ENCODE results near the gene ABCA4.
"Not testable (repeated sequence)": the region's sequence is repeated elsewhere in the genome, so short reads cannot be mapped to it uniquely, and the experiment has no call there.

Gene ABCA4

GRCh38 chr1:93992190-93992589 is 128.8 kb downstream of the ABCA4 start:
- in situ Hi-C loops (cut with MboI; ENCODE audit: low sequenced_read_pairs): no loop called here

- in situ Hi-C loops (cut with MboI; ENCODE audit: low sequenced_read_pairs): no loop called here
Measured at GRCh38 chr1:93991271-93991670, 129.7 kb downstream of the ABCA4 start.

GRCh38 chr1:93990477-93990876 is 130.5 kb downstream of the ABCA4 start:
- in situ Hi-C loops (cut with MboI; ENCODE audit: low sequenced_read_pairs): not testable (repeated sequence)

- in situ Hi-C loops (cut with MboI; ENCODE audit: low sequenced_read_pairs): no loop called here
Measured at GRCh38 chr1:93990010-93990409, 130.9 kb downstream of the ABCA4 start.

- in situ Hi-C loops (cut with MboI; ENCODE audit: low sequenced_read_pairs): no loop called here
Measured at GRCh38 chr1:93989601-93990000, 131.3 kb downstream of the ABCA4 start.

- in situ Hi-C loops (cut with MboI; ENCODE audit: low sequenced_read_pairs): no loop called here
Measured at GRCh38 chr1:93988634-93989350, 132.2 kb downstream of the ABCA4 start.

GRCh38 chr1:93981274-93981667 is 139.7 kb downstream of the ABCA4 start:
- in situ Hi-C loops (cut with MboI; ENCODE audit: low sequenced_read_pairs): no loop called here

- in situ Hi-C loops (cut with MboI; ENCODE audit: low sequenced_read_pairs): no loop called here
Measured at GRCh38 chr1:93980320-93981273, 140.4 kb downstream of the ABCA4 start.

- in situ Hi-C loops (cut with MboI; ENCODE audit: low sequenced_read_pairs): no loop called here
Measured at GRCh38 chr1:93979718-93980319, 141.1 kb downstream of the ABCA4 start.

- in situ Hi-C loops (cut with MboI; ENCODE audit: low sequenced_read_pairs): no loop called here
Measured at GRCh38 chr1:93979040-93979717, 141.8 kb downstream of the ABCA4 start.

- in situ Hi-C loops (cut with MboI; ENCODE audit: low sequenced_read_pairs): no loop called here
Measured at GRCh38 chr1:93977598-93977945, 143.4 kb downstream of the ABCA4 start.

- in situ Hi-C loops (cut with MboI; ENCODE audit: low sequenced_read_pairs): no loop called here
Measured at GRCh38 chr1:93976711-93977597, 144.0 kb downstream of the ABCA4 start.

GRCh38 chr1:93976291-93976690 is 144.7 kb downstream of the ABCA4 start:
- in situ Hi-C loops (cut with MboI; ENCODE audit: low sequenced_read_pairs): no loop called here

- in situ Hi-C loops (cut with MboI; ENCODE audit: low sequenced_read_pairs): no loop called here
Measured at GRCh38 chr1:93972341-93972740, 148.6 kb downstream of the ABCA4 start.

GRCh38 chr1:93969887-93970286 is 151.1 kb downstream of the ABCA4 start:
- in situ Hi-C loops (cut with MboI; ENCODE audit: low sequenced_read_pairs): no loop called here

GRCh38 chr1:93969371-93969770 is 151.6 kb downstream of the ABCA4 start:
- in situ Hi-C loops (cut with MboI; ENCODE audit: low sequenced_read_pairs): no loop called here

- in situ Hi-C loops (cut with MboI; ENCODE audit: low sequenced_read_pairs): no loop called here
Measured at GRCh38 chr1:93967306-93967705, 153.6 kb downstream of the ABCA4 start.

GRCh38 chr1:93965888-93966287 is 155.1 kb downstream of the ABCA4 start:
- in situ Hi-C loops (cut with MboI; ENCODE audit: low sequenced_read_pairs): no loop called here

- in situ Hi-C loops (cut with MboI; ENCODE audit: low sequenced_read_pairs): no loop called here
Measured at GRCh38 chr1:93965256-93965655, 155.7 kb downstream of the ABCA4 start.

GRCh38 chr1:93964777-93965200 is 156.2 kb downstream of the ABCA4 start:
- in situ Hi-C loops (cut with MboI; ENCODE audit: low sequenced_read_pairs): no loop called here

Data from hTERT RPE-1 (cell line).